ENCODE results near the gene HDAC4.

DNA sequence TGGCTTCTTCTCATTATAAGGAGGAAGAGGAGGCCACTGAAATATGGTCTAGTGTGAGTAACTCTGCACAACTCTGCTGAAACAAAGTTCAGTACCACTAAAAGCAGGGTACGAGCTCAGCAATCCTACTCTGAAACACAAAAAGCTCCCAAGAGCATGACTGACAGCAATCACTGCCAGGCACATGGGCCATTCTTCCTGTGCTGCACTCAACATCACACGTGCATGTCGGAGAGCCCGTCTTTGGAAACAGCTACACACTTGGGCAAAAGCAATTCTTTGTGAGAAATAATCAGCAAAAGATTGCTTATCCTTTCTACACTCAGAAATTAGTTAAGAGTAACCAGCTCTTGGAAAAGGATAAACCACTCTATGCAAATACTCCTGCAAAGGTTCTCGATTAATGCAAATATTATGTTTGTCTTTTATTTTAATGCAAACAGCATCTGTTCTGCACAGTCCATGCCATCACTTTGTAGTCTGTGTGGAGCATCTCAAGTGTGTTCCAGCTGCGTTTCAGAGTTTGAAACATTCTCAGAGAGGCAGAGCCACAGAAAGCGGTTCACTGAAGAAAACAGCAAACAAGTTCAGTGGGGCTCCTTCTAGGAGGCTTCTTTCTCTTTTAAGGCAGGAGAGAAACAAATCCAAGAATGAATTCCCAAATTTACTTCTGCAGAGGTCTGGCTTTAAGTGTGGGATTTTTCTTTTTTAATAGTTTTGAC lies 145.0 kb downstream of the HDAC4 start:
- TF ChIP-seq, protein P1, sequence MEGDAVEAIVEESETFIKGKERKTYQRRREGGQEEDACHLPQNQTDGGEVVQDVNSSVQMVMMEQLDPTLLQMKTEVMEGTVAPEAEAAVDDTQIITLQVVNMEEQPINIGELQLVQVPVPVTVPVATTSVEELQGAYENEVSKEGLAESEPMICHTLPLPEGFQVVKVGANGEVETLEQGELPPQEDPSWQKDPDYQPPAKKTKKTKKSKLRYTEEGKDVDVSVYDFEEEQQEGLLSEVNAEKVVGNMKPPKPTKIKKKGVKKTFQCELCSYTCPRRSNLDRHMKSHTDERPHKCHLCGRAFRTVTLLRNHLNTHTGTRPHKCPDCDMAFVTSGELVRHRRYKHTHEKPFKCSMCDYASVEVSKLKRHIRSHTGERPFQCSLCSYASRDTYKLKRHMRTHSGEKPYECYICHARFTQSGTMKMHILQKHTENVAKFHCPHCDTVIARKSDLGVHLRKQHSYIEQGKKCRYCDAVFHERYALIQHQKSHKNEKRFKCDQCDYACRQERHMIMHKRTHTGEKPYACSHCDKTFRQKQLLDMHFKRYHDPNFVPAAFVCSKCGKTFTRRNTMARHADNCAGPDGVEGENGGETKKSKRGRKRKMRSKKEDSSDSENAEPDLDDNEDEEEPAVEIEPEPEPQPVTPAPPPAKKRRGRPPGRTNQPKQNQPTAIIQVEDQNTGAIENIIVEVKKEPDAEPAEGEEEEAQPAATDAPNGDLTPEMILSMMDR (IDR thresholded peaks at IDR 0.05; ENCODE audit: low read depth, low read length, missing input control), result no peak
- TF ChIP-seq, protein P2, sequence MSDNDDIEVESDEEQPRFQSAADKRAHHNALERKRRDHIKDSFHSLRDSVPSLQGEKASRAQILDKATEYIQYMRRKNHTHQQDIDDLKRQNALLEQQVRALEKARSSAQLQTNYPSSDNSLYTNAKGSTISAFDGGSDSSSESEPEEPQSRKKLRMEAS (IDR thresholded peaks at IDR 0.05), result no peak
- TF ChIP-seq, protein P3, sequence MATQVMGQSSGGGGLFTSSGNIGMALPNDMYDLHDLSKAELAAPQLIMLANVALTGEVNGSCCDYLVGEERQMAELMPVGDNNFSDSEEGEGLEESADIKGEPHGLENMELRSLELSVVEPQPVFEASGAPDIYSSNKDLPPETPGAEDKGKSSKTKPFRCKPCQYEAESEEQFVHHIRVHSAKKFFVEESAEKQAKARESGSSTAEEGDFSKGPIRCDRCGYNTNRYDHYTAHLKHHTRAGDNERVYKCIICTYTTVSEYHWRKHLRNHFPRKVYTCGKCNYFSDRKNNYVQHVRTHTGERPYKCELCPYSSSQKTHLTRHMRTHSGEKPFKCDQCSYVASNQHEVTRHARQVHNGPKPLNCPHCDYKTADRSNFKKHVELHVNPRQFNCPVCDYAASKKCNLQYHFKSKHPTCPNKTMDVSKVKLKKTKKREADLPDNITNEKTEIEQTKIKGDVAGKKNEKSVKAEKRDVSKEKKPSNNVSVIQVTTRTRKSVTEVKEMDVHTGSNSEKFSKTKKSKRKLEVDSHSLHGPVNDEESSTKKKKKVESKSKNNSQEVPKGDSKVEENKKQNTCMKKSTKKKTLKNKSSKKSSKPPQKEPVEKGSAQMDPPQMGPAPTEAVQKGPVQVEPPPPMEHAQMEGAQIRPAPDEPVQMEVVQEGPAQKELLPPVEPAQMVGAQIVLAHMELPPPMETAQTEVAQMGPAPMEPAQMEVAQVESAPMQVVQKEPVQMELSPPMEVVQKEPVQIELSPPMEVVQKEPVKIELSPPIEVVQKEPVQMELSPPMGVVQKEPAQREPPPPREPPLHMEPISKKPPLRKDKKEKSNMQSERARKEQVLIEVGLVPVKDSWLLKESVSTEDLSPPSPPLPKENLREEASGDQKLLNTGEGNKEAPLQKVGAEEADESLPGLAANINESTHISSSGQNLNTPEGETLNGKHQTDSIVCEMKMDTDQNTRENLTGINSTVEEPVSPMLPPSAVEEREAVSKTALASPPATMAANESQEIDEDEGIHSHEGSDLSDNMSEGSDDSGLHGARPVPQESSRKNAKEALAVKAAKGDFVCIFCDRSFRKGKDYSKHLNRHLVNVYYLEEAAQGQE (IDR thresholded peaks at IDR 0.05), result no peak
- TF ChIP-seq TAF1 (conservative IDR thresholded peaks at IDR 0.05) (no peak), YY1 (IDR thresholded peaks at IDR 0.05) (no peak), GABPA (IDR thresholded peaks at IDR 0.05 in 1 of 2, conservative IDR thresholded peaks at IDR 0.05 in 1 of 2) (no peak), SP1 (IDR thresholded peaks at IDR 0.05) (no peak), JUND (IDR thresholded peaks at IDR 0.05) (no peak), FOXA1 (IDR thresholded peaks at IDR 0.05) (no peak), EGR1 (IDR thresholded peaks at IDR 0.05; ENCODE audit: low read depth in 2 of 2) (no peak), RXRA (IDR thresholded peaks at IDR 0.05) (no peak)
- TF ChIP-seq, protein P4, sequence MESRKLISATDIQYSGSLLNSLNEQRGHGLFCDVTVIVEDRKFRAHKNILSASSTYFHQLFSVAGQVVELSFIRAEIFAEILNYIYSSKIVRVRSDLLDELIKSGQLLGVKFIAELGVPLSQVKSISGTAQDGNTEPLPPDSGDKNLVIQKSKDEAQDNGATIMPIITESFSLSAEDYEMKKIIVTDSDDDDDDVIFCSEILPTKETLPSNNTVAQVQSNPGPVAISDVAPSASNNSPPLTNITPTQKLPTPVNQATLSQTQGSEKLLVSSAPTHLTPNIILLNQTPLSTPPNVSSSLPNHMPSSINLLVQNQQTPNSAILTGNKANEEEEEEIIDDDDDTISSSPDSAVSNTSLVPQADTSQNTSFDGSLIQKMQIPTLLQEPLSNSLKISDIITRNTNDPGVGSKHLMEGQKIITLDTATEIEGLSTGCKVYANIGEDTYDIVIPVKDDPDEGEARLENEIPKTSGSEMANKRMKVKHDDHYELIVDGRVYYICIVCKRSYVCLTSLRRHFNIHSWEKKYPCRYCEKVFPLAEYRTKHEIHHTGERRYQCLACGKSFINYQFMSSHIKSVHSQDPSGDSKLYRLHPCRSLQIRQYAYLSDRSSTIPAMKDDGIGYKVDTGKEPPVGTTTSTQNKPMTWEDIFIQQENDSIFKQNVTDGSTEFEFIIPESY (IDR thresholded peaks at IDR 0.05), result no peak
